BE2C (cell line): Measurements from ENCODE around the gene GRIK1.
"Not testable (repeated sequence)": the region's sequence is repeated elsewhere in the genome, so short reads cannot be mapped to it uniquely, and the experiment has no call there.

Experiments
- DNase-seq: peaks from one replicate; pipeline ENCODE4 v3.0.0-alpha.2; 2020
- H3K27me3 ChIP-seq: fragments of 250-450 bp; sonication (Bioruptor Pico); 2 replicates; pipeline ENCODE4 v1.5.1; 2020; ENCODE audit warnings: mild to moderate bottlenecking
- H3K36me3 ChIP-seq: fragments of 250-450 bp; sonication (Bioruptor Pico); 2 replicates; pipeline ENCODE4 v1.5.1; 2020; ENCODE audit warnings: mild to moderate bottlenecking
- H3K4me1 ChIP-seq: fragments of 250-450 bp; sonication (Bioruptor Pico); 2 replicates; pipeline ENCODE4 v1.5.1; 2020
- H3K4me3 ChIP-seq: 2 replicates; pipeline ENCODE4 v1.5.1; 2011; ENCODE audit warnings: low read depth, low read length
- H3K9me3 ChIP-seq: fragments of 250-450 bp; sonication (Bioruptor Pico); 2 replicates; pipeline ENCODE4 v1.5.1; 2020
- TF ChIP-seq, protein P1 (sequence below): IDR thresholded peaks from 2 replicates; pipeline ENCODE4 v1.5.1; 2012; ENCODE audit warnings: mild to moderate bottlenecking, low read depth, low read length

The GRIK1 gene

DNA sequence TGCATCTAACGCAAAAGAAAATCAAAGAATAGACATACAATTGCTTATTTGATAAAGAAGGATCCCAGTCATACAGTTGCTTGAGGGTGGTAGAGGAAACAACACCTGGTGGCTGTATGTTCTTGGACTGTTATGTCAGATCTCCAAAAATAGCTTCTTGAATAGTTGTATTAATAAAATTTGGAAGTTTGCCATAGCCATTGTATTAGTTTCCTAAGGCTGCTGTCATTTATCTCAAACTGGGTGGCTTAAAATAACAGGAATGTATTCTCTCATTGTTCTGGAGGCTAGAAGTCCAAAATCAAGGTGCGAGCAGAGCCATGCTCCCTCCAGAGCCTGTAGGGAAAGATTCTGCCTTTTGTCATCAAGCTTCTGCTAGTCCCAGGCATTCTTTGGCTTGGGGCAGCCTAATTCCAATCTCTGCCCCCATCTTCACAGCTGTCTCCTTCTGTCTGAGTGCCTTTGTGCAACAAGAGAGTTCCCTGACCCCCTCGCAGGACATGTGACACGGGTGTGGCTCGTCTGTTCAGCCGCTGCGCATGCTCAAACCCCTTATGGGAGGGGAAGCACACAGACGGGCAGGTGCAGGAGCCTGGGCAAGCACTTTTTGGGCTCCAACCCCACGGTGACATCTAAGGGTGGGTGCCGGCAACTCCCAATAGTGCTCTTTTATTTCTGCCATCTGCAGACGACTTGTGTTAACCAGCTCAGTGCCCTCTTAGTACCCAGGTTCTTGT lies 21.7 kb upstream of the GRIK1 start:
- Histone ChIP-seq H3K4me1 (no peaks in the 10 kb centered on the region), H3K4me3 (no peak overlapping the region), H3K36me3 (no peaks in the 10 kb centered on the region), H3K27me3 (no peaks in the 10 kb centered on the region), H3K9me3 (no peaks in the 10 kb centered on the region)
- DNase-seq = no peak
- TF ChIP-seq, protein P1, sequence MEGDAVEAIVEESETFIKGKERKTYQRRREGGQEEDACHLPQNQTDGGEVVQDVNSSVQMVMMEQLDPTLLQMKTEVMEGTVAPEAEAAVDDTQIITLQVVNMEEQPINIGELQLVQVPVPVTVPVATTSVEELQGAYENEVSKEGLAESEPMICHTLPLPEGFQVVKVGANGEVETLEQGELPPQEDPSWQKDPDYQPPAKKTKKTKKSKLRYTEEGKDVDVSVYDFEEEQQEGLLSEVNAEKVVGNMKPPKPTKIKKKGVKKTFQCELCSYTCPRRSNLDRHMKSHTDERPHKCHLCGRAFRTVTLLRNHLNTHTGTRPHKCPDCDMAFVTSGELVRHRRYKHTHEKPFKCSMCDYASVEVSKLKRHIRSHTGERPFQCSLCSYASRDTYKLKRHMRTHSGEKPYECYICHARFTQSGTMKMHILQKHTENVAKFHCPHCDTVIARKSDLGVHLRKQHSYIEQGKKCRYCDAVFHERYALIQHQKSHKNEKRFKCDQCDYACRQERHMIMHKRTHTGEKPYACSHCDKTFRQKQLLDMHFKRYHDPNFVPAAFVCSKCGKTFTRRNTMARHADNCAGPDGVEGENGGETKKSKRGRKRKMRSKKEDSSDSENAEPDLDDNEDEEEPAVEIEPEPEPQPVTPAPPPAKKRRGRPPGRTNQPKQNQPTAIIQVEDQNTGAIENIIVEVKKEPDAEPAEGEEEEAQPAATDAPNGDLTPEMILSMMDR = no peak

DNA sequence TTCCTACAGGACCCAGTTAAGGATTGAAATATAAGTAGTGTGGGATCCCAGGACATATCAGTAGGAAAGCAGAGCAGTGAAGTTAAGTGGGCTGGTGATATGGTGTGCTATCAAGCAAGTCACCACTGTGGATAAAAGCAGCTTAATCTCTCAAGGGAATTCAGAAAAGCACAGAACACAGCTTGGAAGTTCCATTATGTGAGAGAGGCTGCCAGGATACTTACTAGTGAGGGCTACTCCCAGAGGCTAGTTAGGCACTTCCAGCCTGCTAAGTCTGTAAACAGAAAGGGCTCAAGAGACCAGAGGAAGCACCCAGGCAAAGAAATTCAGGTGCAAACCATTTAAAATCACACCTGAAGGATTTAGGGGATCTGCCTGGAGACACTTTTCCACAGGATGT lies 18.8 kb upstream of the GRIK1 start:
- no peaks in the 10 kb centered on the region for H3K27me3 ChIP-seq
- TF ChIP-seq, protein P1 = no peak
- no peaks in the 10 kb centered on the region for H3K36me3 ChIP-seq
- no peaks in the 10 kb centered on the region for H3K4me1 ChIP-seq
- H3K4me3 ChIP-seq = no peak overlapping the region
- no peak for DNase-seq
- H3K9me3 ChIP-seq = no peaks in the 10 kb centered on the region

DNA sequence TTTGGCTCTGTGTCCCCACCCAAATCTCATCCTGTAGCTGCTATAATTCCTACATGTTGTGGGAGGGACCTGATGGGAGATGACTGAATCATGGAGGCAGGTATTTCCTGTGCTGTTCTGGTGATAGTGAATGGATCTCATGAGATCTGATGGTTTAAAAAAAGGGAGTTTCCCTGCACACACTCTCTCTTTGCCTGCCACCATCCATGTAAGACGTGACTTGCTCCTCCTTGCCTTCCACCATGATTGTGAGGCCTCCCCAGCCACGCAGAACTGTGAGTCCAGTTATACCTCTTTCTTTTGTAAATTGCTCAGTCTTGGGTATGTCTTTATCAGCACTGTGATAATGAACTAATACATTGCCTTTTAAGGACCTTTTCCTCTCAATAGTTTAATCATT lies 18.2 kb upstream of the GRIK1 start:
- not testable (repeated sequence) for H3K27me3 ChIP-seq, H3K9me3 ChIP-seq, H3K4me1 ChIP-seq, H3K36me3 ChIP-seq, DNase-seq, H3K4me3 ChIP-seq

DNA sequence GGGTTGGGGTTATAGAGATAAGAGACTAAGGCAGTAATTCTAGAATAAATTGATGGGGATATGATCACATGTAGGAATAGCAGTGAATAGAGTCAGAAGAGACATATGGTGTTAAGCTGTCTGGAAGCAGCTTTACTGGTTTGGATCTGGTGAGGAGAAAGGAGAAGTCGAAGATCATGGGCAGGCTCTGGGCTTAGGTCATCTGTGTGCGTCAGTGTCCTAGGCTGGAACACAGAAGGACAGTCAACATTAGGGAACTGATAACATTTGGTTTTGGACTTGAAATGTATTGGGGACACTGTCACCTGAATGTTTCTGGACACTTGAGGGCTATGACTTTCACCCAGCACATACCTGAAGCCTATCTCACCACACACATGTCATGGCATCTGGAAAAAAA lies 13.9 kb upstream of the GRIK1 start:
- Histone ChIP-seq H3K9me3 (no peaks in the 10 kb centered on the region), H3K36me3 (no peaks in the 10 kb centered on the region), H3K4me1 (no peaks in the 10 kb centered on the region), H3K27me3 (no peaks in the 10 kb centered on the region), H3K4me3 (no peak overlapping the region)
- no peak for DNase-seq
- TF ChIP-seq, protein P1 = no peak

DNA sequence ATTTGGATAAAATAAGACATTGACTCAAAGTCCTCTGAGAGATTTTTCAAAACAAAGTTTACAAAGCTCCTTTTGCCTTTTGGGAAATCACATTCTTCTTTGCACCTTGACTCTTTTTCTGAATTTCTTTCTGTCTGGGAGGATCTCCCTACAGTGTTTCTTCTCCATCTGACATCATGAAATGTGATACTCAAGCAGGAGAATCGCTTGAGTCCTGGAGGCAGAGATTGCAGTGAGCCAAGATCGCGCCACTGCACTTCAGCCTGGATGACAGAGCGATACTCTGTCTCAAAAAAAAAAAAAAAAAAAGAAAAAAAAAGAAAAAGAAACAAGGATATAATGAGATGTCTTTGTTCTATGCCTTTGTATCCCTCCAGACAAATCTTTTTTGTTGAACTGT lies 13.3 kb upstream of the GRIK1 start:
- no peaks in the 10 kb centered on the region for H3K27me3 ChIP-seq

DNA sequence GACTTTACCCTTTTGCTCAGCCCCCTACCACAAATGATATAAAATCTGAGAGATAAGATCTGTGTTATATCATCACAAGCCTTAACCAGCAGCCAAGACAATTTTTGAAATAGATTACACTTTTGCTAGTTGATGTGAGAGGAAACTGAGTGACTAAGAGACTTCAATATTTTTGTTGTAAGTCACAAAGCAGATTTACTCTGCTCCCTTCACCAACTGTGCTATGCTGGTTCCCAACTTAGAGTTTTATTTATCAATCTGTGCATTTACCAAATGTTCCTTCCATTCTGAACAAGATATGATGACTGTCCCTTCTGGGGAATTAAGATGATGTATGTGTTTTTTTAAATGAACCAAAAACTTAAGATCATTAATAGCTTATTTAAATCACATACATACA lies 12.1 kb upstream of the GRIK1 start:
- Histone ChIP-seq H3K4me1 (no peaks in the 10 kb centered on the region), H3K27me3 (no peaks in the 10 kb centered on the region), H3K4me3 (no peak overlapping the region), H3K9me3 (no peaks in the 10 kb centered on the region), H3K36me3 (no peaks in the 10 kb centered on the region)
- TF ChIP-seq, protein P1 = no peak
- DNase-seq = no peak

More for the DNA sequence above, 13.3 kb upstream of the GRIK1 start:
- no peaks in the 10 kb centered on the region for H3K4me1 ChIP-seq
- H3K9me3 ChIP-seq = no peaks in the 10 kb centered on the region
- H3K36me3 ChIP-seq = no peaks in the 10 kb centered on the region
- TF ChIP-seq, protein P1 = no peak
- DNase-seq = no peak
- no peak overlapping the region for H3K4me3 ChIP-seq

DNA sequence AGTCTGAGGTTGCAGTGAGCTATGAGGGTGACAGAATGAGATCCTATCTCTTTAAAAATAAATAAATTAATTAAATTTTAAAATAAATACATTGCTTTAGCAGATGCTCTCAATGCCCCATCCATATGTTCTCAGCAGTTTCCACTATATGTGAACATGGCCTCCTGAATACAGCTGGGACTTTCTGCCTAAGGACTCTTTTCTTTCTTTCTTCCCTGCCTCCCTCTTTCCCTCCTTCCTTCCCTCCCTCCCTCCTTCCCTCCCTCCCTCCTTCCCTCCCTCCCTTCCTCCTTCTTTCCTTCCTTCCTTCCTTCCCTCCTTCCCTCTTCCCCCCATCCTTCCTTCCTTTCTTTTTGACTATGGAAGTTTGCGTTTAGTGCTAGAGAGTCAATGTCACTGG lies 10.2 kb upstream of the GRIK1 start:
- Histone ChIP-seq H3K4me3 (no peak overlapping the region), H3K4me1 (no peaks in the 10 kb centered on the region), H3K27me3 (no peaks in the 10 kb centered on the region), H3K36me3 (no peaks in the 10 kb centered on the region), H3K9me3 (no peaks in the 10 kb centered on the region)
- TF ChIP-seq, protein P1 = no peak
- no peak for DNase-seq
